ENCODE data around the gene USP20.
"Not testable (repeated sequence)": the region's sequence is repeated elsewhere in the genome, so short reads cannot be mapped to it uniquely, and the experiment has no call there.

Gene USP20

DNA sequence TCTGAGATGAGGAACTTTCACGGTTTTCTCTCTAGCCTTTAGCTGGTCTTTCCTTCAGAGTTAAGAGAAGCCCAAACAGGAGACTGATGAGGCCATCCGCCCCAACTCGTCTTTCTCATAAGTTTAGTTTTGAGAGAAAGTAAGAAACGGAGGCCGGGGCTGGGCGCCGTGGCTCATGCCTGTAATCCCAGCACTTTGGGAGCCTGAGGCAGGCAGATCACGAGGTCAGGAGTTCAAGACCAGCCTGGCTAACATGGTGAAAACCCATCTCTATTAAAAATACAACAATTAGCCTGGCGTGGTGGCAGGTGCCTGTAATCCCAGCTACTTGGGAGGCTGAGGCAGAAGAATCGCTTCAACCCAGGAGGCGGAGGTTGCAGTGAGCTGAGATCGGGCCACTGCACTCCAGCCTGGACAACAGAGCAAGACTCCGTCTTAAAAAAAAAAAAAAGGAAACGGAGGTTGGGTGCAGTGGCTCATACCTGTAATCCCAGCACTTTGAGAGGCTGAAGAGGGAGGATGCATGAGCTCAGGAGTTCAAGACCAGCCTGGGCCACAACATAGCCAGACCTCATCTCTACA is 55.6 kb downstream of the USP20 start:
- not testable (repeated sequence) for DNase-seq

DNA sequence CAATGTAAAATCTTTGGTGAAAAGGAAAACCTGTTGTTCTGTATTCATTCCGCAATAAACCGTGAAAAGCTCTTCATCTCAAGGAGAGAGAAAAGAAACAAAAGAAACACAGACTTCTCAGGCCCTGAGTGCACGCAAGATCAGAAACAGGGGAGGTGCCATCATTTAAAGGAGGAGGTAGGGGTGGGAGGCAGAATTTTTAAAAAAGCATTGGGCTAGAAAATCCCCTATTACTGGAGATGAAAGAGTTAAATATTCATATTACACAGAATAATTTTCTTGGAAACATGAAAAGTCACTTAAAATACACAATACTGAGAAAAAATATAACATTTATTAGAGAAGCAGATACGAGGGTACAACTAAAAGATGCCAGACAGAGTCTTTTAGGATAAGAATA is 56.3 kb downstream of the USP20 start:
- no peak for DNase-seq

DNA sequence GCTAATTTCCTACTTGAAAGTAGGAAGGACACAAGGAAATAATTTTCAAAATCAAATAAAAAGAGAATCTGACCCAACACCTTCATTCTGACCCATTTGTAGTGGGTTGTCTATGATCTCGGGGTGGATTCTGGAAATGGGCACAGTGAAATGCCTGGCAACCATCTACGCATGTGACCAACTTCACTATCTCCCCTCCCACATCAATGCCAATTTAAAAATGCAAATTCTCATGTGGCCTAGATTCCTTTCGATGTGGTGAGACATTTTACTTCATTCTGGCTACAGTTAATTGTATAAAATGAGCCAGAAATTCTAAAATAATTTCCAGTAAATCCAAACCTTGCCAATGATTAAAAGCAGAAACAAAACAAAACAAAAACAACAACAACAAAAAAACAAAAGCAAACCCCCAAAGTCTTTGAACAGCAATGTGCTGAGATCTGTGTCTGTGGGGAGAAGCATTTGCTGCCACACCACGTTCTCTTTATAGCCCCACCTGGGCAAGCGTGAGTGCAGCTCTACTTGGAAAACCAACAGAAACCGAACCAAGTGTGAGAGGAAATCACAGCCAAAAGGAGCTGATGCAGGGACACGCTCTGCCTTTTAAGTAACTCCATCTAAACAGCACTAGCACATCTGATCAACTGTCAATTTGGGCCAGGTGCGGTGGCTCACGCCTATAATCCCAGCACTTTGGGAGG is 59.0 kb downstream of the USP20 start:
- peak in 1 of 14 donors; percentile 32 for DNase-seq

DNA sequence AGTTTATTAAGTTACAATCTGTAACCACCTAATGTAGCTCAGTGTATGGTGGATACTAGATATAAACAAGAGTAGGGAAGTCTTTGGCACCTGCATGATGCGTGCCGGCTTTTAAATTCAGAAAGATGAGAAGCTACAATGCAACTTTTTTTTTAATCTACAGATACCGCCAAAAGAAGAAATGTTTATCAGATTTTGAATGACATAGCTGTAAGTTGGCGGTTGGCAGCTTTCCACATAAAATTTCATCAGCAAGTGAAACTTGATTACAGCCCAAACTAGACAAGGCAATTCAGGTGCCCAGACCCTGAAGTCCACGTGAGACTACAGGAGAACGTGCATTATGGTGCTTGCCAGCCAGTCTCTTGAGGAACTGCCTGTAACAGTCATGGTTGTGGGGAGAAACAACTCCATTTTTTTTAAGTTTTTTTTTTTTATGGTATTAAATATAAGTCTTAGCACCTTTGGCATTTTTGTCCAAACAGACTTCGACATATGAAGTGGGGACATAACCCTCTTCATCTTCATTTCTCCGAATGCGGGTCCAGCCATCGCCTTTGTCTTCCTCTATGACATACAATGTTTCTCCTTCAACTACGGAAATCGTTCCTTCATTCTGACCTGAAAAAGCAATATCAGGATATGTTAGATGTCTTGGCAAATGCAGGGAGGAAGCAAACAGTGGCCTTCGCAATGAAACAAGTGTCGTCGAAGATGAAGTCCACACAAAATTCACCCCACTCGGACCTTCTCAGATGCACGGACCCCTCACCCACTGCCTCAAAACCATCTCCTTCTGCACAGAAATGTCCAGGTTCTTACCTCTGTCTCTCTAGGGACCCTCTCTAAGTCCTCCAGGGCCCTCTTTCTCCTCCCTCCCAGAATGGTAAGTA is 60.4 kb downstream of the USP20 start:
- no peak for DNase-seq

DNA sequence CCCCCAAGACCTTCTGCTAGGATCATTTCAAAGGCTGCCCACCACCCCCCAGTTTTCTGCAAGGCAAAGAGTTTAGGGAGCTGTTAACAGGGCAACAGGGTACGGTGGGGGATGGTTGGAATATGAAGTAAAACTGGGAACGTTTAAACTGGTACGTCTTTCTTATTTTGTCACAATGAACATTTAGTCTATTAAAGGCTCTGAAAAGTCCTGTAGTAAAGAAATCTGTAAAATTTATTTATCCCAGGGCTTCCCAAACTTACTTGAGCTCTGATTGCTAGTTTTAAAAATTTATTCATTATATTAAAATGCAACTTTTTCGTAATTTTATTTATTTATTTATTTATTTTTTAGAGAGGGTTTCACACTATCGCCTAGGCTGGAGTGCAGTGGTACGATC is 62.0 kb downstream of the USP20 start:
- no peak for DNase-seq

DNA sequence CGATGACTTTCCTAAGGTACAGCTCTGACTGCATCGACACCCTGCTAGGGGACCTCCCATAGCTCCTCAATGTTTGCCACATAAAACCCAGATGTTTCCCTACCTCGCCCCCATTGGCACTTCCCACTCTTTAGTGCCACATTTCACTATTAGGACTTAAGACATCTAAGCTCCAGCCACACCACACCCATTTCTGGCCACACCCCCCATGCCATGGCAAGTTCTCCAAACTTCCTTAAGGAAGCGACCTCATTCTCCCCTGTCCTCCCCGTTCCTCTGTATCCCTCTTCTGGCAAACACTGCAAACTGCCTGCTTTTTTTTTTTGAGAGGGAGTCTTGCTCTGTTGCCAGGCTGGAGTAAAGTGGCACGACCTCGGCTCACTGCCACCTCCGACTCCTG is 62.9 kb downstream of the USP20 start:
- DNase-seq: no peak

DNA sequence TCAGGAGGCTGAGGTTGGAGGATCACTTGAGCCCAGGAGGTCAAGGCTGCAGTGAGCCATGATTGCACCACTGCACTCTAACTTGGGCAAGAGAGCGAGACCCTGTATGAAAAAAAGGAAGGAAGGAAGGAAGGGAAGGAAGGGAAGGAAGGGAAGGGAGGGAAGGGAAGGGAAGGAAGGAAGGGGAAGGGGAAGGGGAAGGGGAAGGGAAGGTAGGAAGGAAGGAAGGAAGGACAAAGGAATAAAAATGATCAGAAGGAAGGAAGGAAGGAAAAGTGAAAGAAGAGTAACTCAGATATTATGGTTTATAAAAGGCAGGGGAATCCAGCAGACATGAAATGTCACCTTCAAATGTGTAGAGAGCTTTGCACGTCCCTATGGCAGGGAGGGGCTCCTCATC is 64.4 kb downstream of the USP20 start:
- no peak for DNase-seq

DNA sequence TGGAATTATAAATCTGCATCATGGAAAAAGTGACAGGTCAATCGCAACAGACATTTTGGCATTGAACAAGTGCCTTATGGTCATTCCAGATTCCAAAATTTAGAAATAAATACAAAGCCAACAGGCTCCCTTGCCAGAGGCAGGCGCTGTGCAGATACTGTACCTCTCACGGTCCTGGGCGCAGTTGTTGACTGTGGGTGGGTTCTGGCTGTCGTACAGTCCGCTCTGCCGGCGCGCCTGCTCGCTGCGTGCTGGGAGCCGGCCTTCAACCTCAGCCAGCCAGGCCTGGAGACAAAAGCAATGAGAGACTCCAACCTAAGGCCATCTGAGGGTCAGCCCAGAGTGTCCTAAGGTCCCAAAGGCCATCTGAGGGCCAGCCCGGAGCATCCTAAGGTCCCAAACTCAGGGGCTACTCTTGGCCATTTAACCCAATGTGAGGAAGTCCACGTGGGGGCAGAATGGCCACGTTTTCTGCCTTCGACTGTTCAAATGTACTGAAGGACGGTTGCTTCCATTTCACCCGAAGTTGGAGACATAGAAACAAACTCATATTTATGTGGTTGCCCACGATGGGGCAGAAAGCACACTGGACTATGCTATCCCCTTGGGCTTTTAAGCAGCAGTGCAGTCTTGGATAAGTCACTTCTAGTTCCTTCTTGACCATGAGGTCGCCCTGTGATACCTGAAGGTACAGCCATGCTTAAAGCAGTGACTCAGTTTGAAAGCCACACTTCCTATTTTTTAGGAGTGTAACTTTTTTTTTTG is 65.2 kb downstream of the USP20 start:
- DNase-seq: peak in 1 of 14 donors; percentile 36

DNA sequence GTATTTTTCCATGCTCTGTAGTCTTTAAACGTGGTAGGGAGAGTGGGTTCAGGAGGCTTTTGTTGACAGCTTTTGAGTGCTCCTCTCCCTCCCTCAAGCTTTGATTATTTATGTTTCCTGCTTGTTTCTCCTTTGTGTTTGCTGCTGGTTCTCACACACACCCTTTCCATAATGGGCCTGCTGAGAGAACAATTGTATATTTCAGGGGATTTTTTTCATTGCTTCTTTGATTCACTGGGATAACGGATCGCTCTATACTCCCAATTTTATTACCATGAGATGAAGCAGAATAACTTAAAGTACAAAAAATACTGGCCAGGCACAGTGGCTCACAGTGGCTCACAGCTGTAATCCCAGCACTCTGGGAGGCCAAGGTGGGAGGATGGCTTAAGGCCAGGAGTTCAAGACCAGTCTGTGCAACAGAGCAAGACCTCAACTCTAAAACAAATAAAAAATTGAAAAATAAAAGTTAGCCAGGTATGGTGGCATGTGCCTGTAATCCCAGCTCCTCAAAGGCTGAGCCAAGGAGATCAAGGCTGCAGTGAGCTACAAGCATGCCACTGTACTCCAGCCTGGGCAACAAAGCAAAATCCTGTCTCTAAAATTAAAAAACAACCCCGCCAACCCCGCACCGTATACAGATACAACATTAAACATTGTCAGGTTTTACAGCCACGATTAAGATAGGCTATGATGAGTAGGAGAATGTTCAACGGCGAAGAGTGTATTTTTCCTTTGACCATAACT is 66.9 kb downstream of the USP20 start:
- no peak for DNase-seq

DNA sequence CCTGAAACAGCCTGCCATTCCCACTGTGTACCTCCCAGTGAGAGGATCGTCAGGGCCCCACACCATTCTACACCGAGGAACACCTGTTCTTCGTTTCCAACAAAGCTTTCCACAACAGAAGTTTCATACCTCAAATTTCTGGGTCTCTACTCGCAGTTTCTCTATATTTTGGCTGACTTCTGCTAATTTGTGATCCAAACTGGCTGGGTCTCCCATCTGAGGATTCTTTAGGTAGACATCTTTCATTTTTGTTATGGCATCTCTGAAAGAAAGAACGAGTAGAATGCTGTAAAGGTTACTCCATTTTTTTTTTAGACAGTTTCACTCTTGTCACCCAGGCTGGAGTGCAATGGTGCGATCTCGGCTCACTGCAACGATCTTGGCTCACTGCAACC is 67.5 kb downstream of the USP20 start:
- no peak for DNase-seq

DNA sequence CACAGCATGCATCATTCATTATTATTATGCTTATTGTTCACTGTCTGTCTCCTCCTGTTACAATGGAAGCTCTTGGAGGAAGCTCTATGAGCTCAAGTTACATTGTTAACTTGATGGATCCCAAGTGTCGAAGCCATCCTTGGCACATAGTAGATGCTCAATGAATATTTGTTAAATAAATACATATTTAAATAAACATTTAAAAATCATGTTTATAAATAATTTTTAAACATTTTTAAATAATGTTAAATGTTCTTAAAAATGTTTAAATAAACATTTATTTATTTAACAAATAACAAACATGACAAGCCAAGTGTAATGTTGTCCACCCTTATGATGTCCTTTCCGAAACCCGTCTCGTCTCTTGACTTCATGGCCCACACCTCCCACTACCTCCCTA is 69.5 kb downstream of the USP20 start:
- DNase-seq: no peak

DNA sequence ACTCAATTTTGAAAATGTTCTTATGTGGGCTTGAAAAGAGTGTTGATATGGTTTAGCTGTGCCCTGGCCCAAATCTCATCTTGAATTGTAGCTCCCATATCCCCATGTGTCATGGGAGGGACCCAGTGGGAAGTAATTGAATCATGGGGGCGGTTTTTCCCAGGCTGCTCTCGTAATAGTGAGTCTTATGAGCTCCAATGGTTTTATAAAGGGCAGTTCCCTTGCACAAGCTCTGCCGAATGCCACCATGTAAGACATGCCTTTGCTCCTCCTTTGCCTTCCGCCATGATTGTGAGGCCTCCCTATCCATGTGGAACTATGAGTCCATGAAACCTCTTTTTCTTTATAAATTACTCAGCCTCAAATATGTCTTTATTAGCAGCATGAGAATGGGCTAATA is 71.0 kb downstream of the USP20 start:
- DNase-seq: no peak

DNA sequence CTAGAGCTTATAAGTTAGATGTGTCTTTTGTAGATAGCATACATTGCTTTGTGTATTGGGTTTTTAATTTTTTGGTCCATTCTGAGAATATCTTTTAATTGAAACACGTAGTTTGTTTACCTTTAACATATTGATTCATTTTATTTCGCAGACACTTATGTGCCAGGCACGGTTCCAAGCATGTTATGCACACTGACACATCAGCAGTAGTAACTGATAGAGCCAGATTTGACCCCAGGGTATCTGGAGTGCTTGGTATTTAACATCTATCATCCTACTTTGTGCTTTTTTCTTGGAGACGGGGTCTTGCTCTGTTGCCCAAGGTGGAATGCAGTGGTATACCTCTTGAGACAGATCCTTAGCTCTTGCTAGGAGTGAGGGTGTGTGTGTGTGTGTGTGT is 71.9 kb downstream of the USP20 start:
- DNase-seq: no peak

DNA sequence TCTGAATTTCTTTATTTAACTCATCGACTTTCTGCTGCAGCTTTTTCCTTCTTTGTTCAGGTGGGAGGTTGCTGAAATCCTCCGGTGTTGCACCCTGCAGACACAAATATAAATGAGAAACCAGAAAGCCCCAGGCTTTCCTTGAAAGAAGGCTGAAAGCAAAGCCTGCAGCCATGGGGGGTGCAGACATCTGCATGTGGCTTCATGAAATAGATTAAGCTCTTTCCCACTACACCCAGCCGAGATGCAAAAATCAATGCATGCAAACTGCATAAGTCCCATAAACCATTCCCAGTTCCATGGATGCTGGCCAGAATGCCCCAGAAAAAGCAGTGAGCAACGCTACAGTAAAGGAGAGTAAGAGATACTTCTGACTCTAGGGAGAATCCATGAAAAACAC is 73.6 kb downstream of the USP20 start:
- DNase-seq: no peak

DNA sequence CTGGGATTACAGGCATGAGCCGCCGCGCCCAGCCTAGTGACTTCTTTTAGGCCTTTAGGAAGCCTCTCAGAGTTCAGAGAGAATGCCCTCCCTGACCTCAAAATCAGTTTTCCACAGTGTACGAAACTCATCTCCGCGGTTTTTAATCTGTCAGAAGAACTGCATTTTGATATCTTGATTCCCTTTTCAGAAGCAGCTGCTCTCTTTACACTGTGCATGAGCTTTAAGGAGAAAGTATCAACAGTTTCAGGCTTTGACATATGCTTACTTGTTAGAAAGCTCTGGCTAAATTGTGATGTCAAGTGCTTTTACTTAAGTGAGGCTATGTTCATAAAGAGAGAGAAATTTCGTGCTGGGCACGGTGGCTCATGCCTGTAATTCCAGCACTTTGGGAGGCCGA is 74.6 kb downstream of the USP20 start:
- no peak for DNase-seq

DNA sequence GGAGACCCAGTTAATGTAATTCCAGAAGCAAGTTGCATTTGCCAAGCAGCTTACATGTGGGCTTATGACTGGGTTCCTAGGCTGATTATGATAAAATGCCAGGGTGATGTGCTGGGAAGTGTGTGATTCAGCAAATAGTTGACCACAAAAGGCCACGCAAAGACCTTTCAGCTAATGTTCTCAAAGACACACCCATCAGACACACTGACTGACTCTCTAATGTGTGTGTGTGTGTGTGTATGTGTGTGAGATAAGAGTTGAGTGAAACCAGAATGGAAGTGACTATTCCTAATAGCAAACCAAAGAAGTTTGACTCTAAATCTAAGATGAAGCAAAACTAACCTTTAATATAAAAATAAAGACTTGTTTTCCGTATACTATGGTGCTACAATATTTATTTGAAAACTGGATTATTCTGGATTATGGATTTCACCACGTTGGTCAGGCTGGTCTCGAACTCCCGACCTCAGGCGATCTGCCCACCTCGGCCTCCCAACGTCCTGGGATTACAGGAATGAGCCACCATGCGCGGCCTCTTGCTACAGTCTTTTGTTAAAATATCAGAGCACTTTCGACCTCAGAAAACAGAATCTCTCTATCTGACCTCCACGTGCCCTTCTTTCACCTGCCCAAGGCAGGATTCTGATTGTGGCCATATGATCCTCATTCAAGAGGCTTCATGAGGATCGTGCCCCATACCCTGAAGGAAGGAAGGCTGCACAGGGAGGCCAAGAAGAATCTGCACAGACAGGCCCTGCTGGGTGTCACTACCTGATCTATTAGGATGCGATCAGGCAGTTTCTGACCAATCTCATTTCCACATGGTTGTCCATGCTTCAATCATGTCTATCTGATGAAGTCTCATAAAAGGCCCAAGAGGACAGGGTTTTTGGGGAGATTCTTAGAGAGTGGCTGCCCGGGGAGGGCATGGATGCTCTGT is 75.6 kb downstream of the USP20 start:
- no peak for DNase-seq

DNA sequence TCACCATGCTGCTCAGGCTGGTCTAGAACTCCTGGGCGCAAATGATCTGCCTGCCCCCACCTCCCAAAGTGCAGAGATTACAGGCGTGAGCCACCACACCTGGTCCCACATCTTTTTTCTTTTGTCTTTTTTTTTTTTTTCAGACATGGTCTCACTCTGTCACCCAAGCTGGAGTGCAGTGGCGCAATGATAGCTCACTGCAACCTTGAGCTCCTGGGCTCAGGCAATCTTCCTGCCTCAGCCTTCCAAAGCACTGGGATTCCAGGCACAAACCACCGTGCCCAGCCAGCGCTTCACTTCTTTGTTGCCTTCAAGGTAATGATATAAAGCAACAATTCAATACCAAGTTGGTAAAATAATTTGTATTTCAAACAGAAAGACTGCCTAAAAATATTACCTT is 78.8 kb downstream of the USP20 start:
- no peak for DNase-seq

DNA sequence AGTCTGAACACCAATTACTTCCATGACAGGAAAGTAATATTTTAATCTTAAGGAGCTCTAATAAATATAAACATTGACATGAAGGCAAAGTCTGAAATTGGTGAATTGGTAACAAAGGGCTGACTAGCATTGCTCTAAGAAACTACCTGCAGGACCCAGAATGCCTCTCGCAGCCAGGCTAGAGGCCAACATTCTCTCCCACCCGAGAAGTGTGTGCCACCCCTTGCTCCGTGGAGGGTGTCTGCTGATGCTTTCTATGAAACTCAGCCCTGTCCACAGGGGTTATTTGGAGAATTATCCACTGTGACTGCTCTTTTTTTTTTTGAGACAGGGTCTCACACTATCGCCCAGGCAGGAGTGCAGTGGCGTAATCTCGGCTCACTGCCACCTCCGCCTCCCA is 81.4 kb downstream of the USP20 start:
- no peak for DNase-seq

DNA sequence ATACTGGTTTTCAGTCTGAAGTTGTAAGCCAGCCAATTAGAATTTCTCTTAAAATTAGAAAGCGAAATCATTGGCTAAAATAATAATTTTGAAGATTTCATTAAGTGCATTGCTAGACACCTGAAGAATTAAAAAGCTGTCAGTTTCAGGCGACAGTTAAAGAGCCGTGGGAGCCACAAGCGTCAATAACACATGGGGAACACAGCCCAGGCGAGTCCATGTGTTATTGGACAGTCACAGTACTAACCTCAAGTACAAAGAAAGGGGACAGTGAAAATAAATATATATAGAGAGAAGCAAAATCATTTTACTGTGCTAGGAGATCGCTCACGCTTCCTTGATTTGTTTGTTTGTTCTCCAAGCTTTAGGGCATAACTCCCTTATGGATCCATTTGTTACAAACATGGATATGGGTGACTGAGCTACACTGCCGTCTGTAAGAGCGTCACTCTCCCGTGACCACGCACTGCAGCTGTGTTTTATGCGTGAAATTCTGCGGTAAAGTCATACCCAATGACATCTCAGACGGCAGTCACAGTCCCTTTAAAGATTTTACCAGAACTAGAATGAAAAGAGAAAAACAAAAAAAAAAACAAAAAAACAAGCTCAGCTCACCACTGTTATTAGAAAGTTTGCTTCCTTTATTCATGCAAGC is 83.2 kb downstream of the USP20 start:
- no peak for DNase-seq

DNA sequence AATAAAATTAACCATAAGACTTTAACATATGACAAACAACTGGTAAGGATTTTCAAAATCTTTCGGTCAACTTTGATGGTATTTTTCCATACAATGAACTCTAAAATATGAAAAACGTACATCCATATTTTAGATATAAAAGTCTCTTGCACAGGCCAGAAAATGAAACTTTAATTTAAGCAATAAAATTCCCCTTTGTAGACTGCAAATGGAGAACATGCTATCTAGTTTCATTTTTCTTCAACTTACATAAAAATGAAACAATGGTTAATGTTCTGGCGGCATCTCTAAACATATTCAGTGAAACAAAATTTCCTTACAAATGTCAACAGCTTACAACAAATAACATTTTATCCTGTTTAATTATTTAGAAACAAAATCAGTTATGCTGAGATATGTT is 84.0 kb downstream of the USP20 start:
- no peak for DNase-seq
